AG09319 (cell line): ENCODE results near the gene TOX2.
"Not testable (repeated sequence)": the region's sequence is repeated elsewhere in the genome, so short reads cannot be mapped to it uniquely, and the experiment has no call there.

Source experiments
- DNase-seq: peaks from one replicate; pipeline ENCODE4 v3.0.0-alpha.2; 2010; ENCODE audit warnings: low read depth; ENCODE audit errors: extremely low read depth
- TF ChIP-seq, protein P1 (sequence below): IDR thresholded peaks from 2 replicates; pipeline ENCODE4 v1.5.1; 2011; ENCODE audit warnings: low read depth, mild to moderate bottlenecking, inconsistent platforms, low read length, moderate library complexity

The TOX2 gene

DNA sequence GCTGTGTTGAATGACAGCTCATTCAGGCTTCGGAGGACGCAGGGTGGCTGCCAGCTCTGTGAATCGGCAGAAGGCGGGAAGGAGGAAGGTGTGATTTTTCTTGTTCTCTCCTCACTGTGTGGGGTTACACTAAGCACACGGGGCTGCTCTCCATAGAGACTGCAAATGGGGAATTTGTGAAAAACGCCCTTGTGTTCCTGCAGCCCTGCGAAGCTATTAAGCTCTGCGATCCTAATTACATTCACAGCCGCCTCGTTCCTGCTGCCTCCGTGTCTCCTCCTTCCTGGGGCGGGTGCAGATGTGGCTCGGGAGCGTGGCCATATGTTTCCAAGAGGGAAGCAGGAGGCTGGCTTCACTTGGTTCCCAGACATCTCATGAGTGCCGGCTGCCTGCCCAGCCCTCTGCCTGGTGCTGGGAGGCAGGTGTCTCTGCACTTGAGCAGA lies 124.0 kb downstream of the TOX2 start:
- no peak for DNase-seq
- TF ChIP-seq, protein P1, sequence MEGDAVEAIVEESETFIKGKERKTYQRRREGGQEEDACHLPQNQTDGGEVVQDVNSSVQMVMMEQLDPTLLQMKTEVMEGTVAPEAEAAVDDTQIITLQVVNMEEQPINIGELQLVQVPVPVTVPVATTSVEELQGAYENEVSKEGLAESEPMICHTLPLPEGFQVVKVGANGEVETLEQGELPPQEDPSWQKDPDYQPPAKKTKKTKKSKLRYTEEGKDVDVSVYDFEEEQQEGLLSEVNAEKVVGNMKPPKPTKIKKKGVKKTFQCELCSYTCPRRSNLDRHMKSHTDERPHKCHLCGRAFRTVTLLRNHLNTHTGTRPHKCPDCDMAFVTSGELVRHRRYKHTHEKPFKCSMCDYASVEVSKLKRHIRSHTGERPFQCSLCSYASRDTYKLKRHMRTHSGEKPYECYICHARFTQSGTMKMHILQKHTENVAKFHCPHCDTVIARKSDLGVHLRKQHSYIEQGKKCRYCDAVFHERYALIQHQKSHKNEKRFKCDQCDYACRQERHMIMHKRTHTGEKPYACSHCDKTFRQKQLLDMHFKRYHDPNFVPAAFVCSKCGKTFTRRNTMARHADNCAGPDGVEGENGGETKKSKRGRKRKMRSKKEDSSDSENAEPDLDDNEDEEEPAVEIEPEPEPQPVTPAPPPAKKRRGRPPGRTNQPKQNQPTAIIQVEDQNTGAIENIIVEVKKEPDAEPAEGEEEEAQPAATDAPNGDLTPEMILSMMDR = no peak

DNA sequence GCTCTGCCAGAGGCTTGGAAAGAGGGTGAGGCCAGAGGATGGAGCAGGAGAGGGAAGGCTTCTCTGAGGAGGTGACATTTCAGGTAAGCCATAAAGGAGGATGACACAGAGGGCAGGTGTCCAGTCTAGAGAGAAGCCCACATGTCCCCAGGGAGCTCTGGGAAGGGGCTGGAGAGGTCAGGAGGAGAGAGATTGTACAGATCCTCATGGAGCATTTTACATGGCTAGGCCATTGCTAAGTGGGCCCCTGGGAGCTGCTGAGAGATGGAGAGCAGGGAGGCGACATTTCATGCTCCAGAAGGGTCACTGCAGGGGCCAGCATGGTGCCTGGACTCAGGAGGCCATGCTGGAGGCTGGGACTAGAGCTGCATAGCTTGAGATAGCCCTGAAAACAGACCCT lies 124.5 kb downstream of the TOX2 start:
- no peak for DNase-seq
- TF ChIP-seq, protein P1 = no peak

DNA sequence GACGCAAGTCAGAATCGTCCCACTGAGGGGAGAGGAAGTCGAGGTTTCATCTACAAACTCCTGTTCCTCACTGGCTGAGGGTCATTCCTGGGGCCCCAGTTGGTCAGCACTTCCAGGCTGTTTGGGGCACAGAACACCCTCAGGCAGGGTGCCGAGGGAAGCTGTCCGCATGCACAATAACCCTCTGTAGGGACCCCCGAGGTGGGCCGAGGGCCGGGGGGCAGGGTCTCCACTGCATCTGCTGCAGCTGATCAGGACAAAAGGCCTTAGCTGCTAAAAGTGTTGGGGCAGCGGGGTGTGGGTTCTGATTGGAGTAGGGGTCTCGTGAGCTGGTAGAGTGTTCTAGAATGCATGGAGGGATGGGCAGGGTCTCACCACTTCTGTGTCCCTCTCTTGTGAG lies 125.1 kb downstream of the TOX2 start:
- TF ChIP-seq, protein P1 = no peak
- DNase-seq = no peak

DNA sequence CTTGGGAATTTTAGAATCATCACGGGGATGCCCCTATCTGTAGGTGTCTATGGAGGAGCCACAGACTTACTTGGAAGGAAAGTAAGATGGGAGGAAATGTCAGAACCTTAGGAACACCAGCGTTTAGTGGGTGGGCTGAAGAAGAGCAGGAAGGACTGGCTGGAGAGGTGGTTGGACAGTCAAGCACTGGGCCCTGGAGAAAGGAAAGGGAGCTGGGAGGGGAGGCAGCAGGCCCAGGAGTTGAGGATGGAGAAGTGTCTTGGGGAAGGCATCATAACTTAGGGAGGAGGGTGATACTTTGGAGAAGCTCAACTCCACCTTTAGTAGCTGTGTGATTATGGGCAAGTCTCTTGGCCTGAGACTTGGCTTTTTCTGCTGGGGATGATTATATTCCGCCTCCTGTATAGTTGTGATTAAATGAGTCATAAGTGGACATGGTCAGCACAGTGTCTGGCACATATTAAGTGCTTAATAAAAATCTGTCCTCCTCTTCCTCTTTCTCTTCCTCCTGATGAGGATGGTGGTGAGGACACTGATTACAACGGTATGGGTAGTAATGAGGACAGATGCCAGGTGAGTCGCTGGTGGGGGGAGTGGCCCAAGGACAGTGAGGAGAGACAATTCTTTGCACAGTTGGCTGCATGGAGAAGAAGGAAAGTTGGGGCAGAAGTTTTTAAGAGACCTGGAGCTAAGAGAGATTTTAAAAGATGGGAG lies 125.7 kb downstream of the TOX2 start:
- TF ChIP-seq, protein P1 = no peak
- DNase-seq = no peak

DNA sequence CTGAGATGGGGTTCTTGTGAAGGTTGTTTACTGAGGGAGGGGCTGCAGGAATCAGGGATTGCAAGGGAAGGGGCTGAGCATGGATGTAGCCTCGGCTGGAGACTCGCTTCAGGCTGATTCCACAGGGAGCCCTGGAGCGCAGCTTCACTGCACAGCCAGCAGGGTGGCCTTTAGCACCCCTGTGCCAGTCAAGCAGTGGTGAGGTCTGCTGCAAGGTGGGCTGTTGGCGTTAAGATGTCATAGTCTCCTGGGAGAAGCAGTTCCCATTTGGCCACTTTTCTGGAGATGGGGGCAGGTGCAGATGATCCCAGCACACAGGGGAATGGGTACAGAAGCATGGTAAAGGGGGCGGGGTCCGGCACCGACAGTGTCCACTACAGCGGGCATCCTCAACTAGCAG lies 126.3 kb downstream of the TOX2 start:
- DNase-seq = no peak
- TF ChIP-seq, protein P1 = no peak

DNA sequence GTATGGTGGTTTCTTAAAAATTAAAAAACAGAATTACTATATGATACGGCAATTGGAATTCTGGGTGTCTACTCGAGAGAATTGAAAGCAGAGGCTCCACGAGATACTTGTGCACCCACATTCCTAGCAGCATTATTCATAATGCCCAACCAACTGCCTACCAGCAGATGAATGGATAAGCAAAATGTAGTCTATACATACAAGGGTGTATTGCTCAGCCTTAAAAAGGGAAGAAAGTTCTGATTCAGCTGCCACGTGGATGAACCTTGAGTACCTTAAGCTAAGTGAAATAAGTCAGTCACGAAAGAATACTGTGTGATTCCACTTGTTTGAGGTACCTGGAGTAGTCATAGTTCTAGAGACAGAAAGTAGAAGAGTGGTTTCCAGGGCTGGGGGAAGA lies 130.1 kb downstream of the TOX2 start:
- not testable (repeated sequence) for DNase-seq

DNA sequence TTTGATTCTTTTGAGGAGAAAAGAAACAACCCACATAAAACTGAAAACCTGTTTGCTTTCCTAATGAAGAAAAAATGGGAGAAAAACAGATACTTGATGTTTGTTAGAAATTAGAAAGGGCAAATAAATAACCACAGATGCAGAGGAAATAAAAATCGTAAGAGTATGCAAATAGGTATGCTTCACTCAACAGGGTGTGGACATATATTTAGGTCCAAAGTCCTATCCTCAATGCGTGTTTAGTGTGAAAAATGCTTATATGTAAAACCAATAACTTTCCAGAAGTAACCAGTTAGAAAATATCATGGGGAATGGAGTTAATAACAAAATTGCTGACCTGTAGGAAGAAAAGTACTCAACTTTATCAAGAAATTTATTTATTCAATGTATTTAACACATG lies 135.7 kb downstream of the TOX2 start:
- DNase-seq = no peak
- TF ChIP-seq, protein P1 = no peak
